ENCODE measurements around the gene MMP2. TPM values are rescaled to one million over a fixed set of nuclear protein-coding genes. Genes with fewer than 3 reads are reported as not detected.

MMP2 gene
- total RNA-seq, 1 experiment from 2014 or later: not detected

DNA sequence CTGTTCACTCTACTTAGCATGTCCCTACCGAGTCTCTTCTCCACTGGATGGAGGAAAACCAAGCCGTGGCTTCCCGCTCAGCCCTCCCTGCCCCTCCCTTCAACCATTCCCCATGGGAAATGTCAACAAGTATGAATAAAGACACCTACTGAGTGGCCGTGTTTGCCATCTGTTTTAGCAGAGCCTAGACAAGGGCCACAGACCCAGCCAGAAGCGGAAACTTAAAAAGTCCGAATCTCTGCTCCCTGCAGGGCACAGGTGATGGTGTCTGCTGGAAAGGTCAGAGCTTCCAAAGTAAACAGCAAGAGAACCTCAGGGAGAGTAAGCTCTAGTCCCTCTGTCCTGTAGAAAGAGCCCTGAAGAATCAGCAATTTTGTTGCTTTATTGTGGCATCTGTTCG lies 27.1 kb downstream of the MMP2 start:
- in situ Hi-C loops (cut with HindIII; ENCODE audit: low sequenced_read_pairs): no loop called here

DNA sequence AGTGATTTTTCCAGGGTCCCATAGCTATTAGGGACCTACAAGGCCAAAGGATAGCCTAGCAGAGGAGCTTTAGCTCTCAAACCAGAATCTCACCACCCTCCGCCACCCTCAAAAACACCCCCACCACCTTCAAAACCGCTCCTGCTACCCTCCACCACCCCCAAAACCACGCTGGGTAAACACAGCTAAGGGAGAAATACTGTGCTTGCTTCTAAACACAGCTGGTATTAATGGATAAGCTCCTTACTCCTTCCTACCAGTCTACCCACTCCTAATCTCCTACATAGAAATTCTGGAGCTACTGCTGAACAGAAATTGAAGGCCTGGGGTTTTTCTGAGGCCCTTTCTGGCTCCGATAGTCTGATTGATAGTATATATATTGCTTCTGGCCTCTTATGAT lies 27.7 kb downstream of the MMP2 start:
- in situ Hi-C loops (cut with HindIII; ENCODE audit: low sequenced_read_pairs): no loop called here

More for the DNA sequence above, 27.1 kb downstream of the MMP2 start:
- no peak for DNase-seq (ENCODE audit: low spot score)

GRCh38 chr16:55508271-55508921 lies 29.4 kb downstream of the MMP2 start:
- in situ Hi-C loops (cut with HindIII; ENCODE audit: low sequenced_read_pairs): no loop called here
- no peak for DNase-seq (ENCODE audit: low spot score)

More for the DNA sequence above, 27.7 kb downstream of the MMP2 start:
- DNase-seq (ENCODE audit: low spot score): no peak

DNA sequence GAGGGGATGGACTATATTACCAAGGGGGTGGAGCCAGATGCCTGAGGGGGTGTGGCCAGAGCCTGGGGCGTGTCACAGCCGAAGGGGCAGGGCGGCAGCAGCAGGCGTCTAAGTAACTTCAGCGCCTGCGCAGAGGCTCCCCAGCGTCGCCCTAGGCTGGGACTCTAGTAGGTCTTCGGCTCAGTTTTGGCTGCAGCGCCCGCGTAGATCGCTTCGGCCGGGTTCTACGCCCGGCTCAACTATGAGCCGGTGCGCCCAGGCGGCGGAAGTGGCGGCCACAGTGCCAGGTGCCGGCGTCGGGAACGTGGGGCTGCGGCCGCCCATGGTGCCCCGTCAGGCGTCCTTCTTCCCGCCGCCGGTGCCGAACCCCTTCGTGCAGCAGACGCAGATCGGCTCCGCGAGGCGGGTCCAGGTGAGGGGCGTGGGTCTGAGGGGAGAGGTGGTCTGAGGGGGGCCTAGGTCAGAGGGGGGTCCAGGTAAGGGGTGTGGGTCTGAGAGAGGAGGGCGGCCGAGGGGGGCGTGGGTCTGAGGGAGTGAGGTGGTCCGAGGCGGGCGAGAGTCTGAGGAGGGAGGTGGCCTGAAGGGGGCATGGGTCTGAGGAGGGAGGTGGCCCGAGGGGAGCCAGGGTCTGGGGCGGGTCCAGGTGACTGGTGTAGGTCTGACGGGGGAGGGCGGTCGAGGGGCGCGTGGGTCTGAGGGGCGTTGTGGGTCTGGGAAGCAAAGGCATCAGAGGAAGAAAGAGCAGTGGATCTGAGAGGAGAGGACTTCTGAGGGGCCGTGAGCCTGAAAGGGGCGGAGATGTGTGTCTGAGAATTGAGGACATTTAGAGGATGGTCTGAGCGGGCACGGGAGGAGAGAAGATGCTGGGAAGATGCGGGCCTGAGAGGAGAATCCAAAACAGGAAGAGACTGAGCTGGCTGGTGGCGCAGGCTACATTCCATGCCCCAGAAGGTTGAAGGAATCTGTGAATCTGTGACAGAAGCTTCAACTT lies 30.2 kb downstream of the MMP2 start, which contains the start of gene LPCAT2:
Gene LPCAT2 (plus strand): TSS at position 132 of the 991 bp plus-strand sequence. CDS start 110 bp downstream, at position 242.
- peak; percentile 5 for DNase-seq (ENCODE audit: low spot score)
- in situ Hi-C loops (cut with HindIII; ENCODE audit: low sequenced_read_pairs): no loop called here

- no peak for DNase-seq (ENCODE audit: low spot score)
- in situ Hi-C loops (cut with HindIII; ENCODE audit: low sequenced_read_pairs): no loop called here
Observed at GRCh38 chr16:55510185-55510805, 31.3 kb downstream of the MMP2 start.

DNA sequence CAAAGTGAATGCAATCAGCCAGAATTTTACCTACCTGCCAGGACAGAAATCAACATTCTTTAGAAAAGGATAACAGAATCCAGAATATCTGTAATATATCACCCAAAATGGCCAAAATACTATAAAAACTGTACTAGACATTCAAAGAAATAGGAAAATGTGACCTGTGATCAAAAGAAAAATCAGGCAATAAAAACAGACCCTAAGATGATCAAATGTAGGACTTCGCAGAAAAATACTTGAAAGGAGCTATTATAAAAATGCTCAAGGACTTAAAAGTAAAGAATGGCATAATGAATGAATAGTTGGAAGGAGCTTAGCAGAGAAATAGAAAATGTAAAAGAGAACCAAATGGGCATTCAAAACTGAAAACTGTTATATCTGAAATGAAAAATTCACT lies 33.9 kb downstream of the MMP2 start:
- in situ Hi-C loops (cut with HindIII; ENCODE audit: low sequenced_read_pairs): no loop called here
- DNase-seq (ENCODE audit: low spot score): no peak

DNA sequence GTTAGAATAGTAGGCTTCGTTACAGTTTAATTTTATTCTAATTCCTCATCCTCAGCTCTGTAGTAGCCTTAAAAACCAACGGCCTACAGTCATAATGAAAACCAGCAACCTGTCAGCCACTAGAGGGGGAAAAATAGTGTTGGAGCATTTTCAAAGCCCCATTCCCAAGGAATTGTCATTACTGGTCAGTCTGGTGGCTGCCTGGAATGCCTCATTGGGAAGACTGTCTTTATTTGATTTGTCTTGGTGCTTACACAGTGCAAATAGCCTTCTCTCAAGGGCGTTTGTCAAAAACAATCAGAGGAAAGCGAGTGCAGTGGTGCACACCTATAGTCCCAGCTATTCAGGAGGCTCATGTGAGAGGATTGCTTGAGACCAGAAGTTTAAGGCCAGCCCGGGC lies 34.6 kb downstream of the MMP2 start:
- in situ Hi-C loops (cut with HindIII; ENCODE audit: low sequenced_read_pairs): no loop called here
- DNase-seq (ENCODE audit: low spot score): no peak

DNA sequence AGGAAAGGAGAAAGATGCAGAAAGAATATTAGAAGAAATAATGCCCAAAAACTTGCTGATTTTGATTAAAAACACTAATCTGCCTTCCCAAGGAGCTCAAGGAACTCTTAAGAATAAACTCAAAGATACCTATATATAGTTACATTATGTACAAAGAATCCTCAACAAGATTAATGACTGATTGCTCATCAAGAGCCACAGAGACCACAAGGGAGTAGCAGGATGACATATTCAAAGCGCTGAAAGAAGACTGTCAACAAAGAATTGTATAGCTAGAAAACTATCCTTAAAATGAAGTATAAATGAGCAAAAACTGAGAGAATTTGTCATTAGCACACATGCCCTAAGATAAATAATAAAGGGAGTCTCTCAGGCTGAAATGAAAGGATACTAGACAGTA lies 36.1 kb downstream of the MMP2 start:
- in situ Hi-C loops (cut with HindIII; ENCODE audit: low sequenced_read_pairs): no loop called here
- DNase-seq (ENCODE audit: low spot score): no peak

DNA sequence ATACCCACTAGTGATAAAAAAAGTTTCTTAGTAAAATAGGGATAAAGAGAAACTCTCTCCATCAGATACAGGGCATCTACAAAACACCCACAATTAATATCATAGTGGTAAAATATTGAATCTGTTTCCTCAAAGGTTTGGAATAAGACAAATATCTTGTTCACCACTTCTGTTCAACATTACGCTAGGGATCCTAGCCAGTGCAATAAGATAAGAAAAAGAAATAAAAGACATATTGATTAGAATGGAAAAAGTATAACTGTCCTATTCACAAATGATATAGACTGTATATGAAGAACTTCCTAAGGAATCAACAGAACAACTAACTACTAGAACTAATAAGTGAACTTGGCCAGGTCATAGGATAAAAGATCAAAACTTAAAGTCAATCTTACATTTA lies 42.8 kb downstream of the MMP2 start:
- in situ Hi-C loops (cut with HindIII; ENCODE audit: low sequenced_read_pairs): no loop called here
- no peak for DNase-seq (ENCODE audit: low spot score)

DNA sequence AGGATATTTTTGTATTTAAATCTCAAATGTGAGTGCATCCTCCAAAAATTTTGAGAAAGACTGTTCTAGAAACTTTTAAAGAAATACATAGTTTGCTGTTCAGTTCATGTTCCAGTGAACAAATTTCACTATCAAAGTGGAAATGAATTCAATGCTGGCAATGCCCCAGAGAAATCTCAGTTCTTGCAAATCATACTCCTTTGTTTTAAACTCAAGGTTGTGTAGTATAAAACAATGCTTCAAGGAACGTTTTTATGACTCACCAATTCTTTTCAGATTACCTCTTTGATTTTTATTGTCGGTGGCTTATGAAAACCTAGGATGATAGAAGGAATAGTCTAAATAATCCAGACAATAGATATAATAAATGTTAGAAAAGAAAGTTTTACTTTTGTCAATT lies 47.4 kb downstream of the MMP2 start:
- in situ Hi-C loops (cut with HindIII; ENCODE audit: low sequenced_read_pairs): no loop called here
- DNase-seq (ENCODE audit: low spot score): no peak

GRCh38 chr16:55527885-55528284 lies 48.9 kb downstream of the MMP2 start:
- in situ Hi-C loops (cut with HindIII; ENCODE audit: low sequenced_read_pairs): no loop called here
- no peak for DNase-seq (ENCODE audit: low spot score)

DNA sequence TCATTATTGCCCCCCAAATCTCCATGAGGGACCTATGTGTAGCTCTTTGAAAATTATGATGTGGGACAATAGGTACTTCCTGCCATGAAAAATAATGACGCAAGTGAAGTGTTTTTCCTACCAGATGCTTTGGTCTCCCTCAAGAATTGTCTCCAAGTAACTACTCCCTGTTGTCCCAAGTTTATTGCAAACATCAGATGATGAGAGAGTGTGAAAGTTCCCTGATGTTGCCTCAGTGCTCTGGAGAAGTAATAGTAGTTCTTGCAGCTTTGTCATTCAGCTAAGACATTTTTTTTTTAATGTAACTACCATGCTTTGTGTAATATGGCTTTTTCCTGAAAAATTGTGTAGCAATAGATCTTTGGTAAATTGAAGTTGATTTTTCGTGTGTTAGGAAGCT lies 50.0 kb downstream of the MMP2 start:
- no peak for DNase-seq (ENCODE audit: low spot score)
- in situ Hi-C loops (cut with HindIII; ENCODE audit: low sequenced_read_pairs): no loop called here

DNA sequence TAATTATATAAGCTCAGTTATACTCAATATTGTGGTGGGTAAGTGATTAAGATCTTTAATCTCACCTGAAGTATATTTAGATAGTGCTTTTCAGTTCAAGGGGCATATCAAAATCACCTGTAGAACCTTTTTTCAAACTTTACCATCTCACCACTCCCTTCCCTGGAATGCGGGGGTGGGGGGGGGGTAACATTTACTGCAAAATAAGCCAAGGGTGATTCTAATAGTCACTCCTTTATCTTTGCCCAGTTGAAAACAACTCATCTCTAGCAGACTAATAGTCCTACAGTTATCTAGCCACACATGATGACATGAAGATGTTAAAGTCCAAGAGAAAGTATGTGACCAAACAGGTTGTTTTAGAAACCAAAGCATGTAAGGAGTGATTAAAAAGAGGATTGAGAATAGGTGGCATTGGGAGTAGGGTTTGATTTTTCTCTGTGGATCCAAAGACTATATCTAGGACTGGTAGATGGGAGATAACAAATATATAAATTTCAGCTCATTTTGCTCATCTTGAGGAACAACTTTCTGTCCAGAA lies 51.4 kb downstream of the MMP2 start:
- in situ Hi-C loops (cut with HindIII; ENCODE audit: low sequenced_read_pairs): no loop called here
- DNase-seq (ENCODE audit: low spot score): no peak

DNA sequence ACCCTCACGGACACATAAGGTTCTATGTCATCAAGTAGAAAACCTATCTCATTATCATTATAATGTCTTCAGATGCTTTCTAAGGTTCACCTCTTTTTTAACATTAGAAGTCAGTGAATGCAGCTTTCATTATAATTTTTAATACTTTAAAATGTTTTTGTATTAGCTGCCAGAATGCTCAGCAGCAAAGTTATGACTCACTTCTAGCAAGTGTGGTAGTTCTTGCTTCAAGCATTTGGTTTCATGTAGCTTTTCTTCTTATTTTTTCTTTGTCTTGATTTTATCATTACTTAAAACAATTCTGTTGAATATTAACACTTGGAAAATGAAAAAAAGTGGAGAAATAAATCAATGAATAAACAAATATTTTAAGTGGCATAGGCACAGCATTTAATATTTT lies 53.2 kb downstream of the MMP2 start:
- in situ Hi-C loops (cut with HindIII; ENCODE audit: low sequenced_read_pairs): no loop called here
- DNase-seq (ENCODE audit: low spot score): no peak

GRCh38 chr16:55534756-55535155 lies 55.8 kb downstream of the MMP2 start:
- DNase-seq (ENCODE audit: low spot score): no peak
- in situ Hi-C loops (cut with HindIII; ENCODE audit: low sequenced_read_pairs): no loop called here

DNA sequence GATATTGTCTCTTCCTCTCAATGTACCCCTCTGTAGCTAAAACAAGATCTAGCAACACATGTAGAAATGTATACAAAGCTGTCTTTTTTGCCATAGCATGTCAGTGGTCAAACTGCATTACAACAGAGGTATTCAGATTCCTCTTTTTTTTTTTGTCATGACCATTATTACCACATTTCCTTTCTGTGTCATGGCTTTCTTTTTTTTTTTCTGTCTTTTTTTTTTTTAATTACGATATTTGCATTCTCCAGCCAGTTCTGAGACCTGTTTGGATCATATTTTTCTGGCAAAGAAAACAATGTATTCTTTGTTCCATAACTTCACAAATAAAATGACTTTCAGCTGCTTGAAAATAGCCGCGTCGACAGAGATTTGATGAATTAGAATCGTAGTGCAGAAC lies 60.1 kb downstream of the MMP2 start:
- DNase-seq (ENCODE audit: low spot score): no peak
- in situ Hi-C loops (cut with HindIII; ENCODE audit: low sequenced_read_pairs): no loop called here

GRCh38 chr16:55539488-55539887 lies 60.5 kb downstream of the MMP2 start:
- in situ Hi-C loops (cut with HindIII; ENCODE audit: low sequenced_read_pairs): no loop called here
- no peak for DNase-seq (ENCODE audit: low spot score)

- DNase-seq (ENCODE audit: low spot score): no peak
- in situ Hi-C loops (cut with HindIII; ENCODE audit: low sequenced_read_pairs): no loop called here
Observed at GRCh38 chr16:55540221-55540620, 61.2 kb downstream of the MMP2 start.

DNA sequence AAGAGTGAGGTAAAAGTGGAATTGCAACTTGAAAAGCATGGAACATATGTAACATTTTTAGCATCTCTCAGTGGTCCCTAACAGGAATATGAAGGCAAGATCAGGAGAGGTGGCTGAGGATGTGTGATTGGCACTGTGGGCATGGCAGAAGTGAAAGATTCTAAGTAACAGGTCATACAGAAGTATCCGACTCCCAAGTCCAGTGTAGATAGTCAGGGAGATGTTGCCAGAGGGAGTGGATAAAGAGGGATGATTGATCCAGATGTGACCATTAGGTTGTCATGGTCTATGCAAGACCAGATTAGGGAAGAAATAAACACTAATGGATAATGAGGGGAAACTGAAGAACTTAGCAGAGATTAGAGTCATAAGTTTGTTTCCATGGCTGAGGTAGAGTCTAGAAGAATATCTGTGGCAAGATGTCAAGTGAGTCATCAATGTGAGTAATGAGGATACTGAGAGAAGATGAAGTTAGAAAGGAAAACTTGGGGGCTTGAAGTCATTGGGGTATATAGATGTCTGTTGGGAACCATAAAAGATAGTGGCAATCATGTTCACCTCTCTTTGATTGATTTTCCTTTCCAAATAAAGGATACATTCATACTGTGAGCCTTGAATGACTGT lies 63.6 kb downstream of the MMP2 start:
- DNase-seq (ENCODE audit: low spot score): no peak
- in situ Hi-C loops (cut with HindIII; ENCODE audit: low sequenced_read_pairs): no loop called here

Data from G401 (cell line).